SU-DHL-6 (cell line): Measurements from ENCODE around the gene ANTXR1.

Experiments
- H2AFZ ChIP-seq: fragments of 200-600 bp; sonication (generic); 2 replicates; pipeline ENCODE4 v1.6.1; 2014; ENCODE audit warnings: low read depth, mild to moderate bottlenecking, moderate library complexity, mixed read lengths, antibody characterized with exemption, low read length; ENCODE audit not compliant: severe bottlenecking
- H3F3A ChIP-seq: fragments of 200-600 bp; shearing (Covaris generic); 2 replicates; pipeline ENCODE4 v1.6.0; 2016; ENCODE audit warnings: antibody characterized with exemption, mild to moderate bottlenecking; ENCODE audit not compliant: insufficient read depth
- H3K27ac ChIP-seq: fragments of 200-600 bp; sonication (generic); 2 replicates; pipeline ENCODE4 v1.5.1; 2016; ENCODE audit warnings: low read depth, mild to moderate bottlenecking, low read length, moderate library complexity, mixed read lengths
- H3K27me3 ChIP-seq: fragments of 200-600 bp; sonication (generic), shearing (Covaris generic); 2 replicates; pipeline ENCODE4 v1.6.0; 2014; ENCODE audit warnings: mild to moderate bottlenecking, low read length
- H3K36me3 ChIP-seq: fragments of 200-600 bp; sonication (generic); 2 replicates; pipeline ENCODE4 v1.6.1; 2014; ENCODE audit warnings: mild to moderate bottlenecking, low read length, mixed read lengths
- H3K4me2 ChIP-seq: fragments of 300-600, 200-600 bp; shearing (Covaris generic), sonication (generic); 2 replicates; pipeline ENCODE4 v1.6.0; 2014; ENCODE audit warnings: low read length, low read depth, mild to moderate bottlenecking; ENCODE audit not compliant: poor library complexity, severe bottlenecking
- H3K4me3 ChIP-seq: fragments of 200-600 bp; sonication (generic); 2 replicates; pipeline ENCODE4 v1.5.1; 2014; ENCODE audit warnings: antibody characterized with exemption, low read length, mild to moderate bottlenecking, mixed read lengths; ENCODE audit not compliant: insufficient read depth, poor library complexity, severe bottlenecking
- H3K79me2 ChIP-seq: fragments of 200-600 bp; sonication (generic); 2 replicates; pipeline ENCODE4 v1.6.1; 2014; ENCODE audit warnings: mild to moderate bottlenecking, low read length, moderate library complexity; ENCODE audit not compliant: insufficient read depth
- H3K9ac ChIP-seq: fragments of 200-600 bp; sonication (generic); 2 replicates; pipeline ENCODE4 v1.7.0; 2014; ENCODE audit warnings: mild to moderate bottlenecking, low read length
- H3K9me2 ChIP-seq: fragments of 200-600 bp; sonication (generic); replicated peaks from 2 replicates; pipeline ENCODE4 v1.6.1; 2014; ENCODE audit warnings: low read length; ENCODE audit not compliant: insufficient read depth
- H3K9me3 ChIP-seq: fragments of 200-600 bp; sonication (generic); 2 replicates; pipeline ENCODE4 v1.6.1; 2014; ENCODE audit warnings: low read length, mixed read lengths; ENCODE audit not compliant: insufficient read depth
- H4K20me1 ChIP-seq: fragments of 200-600 bp; sonication (generic); 2 replicates; pipeline ENCODE4 v1.6.1; 2014; ENCODE audit warnings: low read depth, mild to moderate bottlenecking, antibody characterized with exemption, low read length, moderate library complexity, mixed read lengths
- EZH2phosphoT487 ChIP-seq: fragments of 200-600 bp; sonication (generic), shearing (Covaris generic); conservative IDR thresholded peaks from 2 replicates; pipeline ENCODE4 v1.6.1; 2018; ENCODE audit warnings: mild to moderate bottlenecking, antibody characterized with exemption, low read length, moderate library complexity, mixed read lengths
- TF ChIP-seq, protein P1 (sequence below): fragments of 200-600 bp; sonication (generic); IDR thresholded peaks from one replicate; pipeline ENCODE4 v1.5.1; 2017; ENCODE audit warnings: antibody characterized with exemption, mild to moderate bottlenecking, low read length, moderate library complexity; ENCODE audit not compliant: insufficient read depth, poor library complexity, severe bottlenecking

The ANTXR1 gene

DNA sequence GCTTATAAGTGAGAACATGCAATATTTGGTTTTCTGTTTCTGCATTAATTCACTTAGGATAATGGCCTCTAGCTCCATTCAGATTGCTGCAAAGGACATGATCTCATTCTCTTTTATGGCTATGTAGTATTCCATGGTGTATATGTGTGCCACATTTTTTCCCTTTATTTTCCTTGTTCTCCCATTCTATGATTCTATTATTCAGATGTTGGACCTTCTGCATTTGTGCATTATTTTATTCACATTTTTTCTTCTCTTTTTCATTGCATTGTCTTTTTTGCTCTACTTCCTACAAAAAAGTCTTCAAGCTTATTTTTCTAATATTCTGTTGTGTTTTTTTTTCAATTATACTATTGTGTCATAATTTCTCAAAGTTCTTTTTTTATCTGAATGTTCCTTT, 11.1 kb upstream of the ANTXR1 start:
- Histone ChIP-seq H3K79me2 (no peaks in the 10 kb centered on the region), H3K9me3 (no peaks in the 10 kb centered on the region), H3K27me3 (no peaks in the 10 kb centered on the region), H3K9me2 (no peaks in the 10 kb centered on the region), H3K9ac (no peak overlapping the region), H3K4me3 (no peak overlapping the region), H3K4me2 (no peak overlapping the region), H3K36me3 (no peaks in the 10 kb centered on the region), H2AFZ (no peak overlapping the region), H3F3A (no peaks in the 10 kb centered on the region), H3K27ac (no peak overlapping the region), H4K20me1 (no peaks in the 10 kb centered on the region)
- no peak for TF ChIP-seq EZH2phosphoT487
- TF ChIP-seq, protein P1, sequence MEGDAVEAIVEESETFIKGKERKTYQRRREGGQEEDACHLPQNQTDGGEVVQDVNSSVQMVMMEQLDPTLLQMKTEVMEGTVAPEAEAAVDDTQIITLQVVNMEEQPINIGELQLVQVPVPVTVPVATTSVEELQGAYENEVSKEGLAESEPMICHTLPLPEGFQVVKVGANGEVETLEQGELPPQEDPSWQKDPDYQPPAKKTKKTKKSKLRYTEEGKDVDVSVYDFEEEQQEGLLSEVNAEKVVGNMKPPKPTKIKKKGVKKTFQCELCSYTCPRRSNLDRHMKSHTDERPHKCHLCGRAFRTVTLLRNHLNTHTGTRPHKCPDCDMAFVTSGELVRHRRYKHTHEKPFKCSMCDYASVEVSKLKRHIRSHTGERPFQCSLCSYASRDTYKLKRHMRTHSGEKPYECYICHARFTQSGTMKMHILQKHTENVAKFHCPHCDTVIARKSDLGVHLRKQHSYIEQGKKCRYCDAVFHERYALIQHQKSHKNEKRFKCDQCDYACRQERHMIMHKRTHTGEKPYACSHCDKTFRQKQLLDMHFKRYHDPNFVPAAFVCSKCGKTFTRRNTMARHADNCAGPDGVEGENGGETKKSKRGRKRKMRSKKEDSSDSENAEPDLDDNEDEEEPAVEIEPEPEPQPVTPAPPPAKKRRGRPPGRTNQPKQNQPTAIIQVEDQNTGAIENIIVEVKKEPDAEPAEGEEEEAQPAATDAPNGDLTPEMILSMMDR, result no peak

GRCh38 chr2:69003731-69004130, 9.2 kb upstream of the ANTXR1 start:
- H3K27ac ChIP-seq, result no peak overlapping the region
- H3K36me3 ChIP-seq, result no peaks in the 10 kb centered on the region
- no peak for TF ChIP-seq EZH2phosphoT487
- no peak overlapping the region for H2AFZ ChIP-seq
- no peaks in the 10 kb centered on the region for H3K27me3 ChIP-seq
- H3K4me3 ChIP-seq, result no peak overlapping the region
- no peaks in the 10 kb centered on the region for H4K20me1 ChIP-seq
- H3F3A ChIP-seq, result no peaks in the 10 kb centered on the region
- no peaks in the 10 kb centered on the region for H3K9me2 ChIP-seq
- H3K9me3 ChIP-seq, result no peaks in the 10 kb centered on the region
- H3K79me2 ChIP-seq, result no peaks in the 10 kb centered on the region
- no peak overlapping the region for H3K4me2 ChIP-seq
- H3K9ac ChIP-seq, result no peak overlapping the region

- Histone ChIP-seq H3K36me3 (no peaks in the 10 kb centered on the region), H3K79me2 (no peaks in the 10 kb centered on the region), H3K27me3 (no peaks in the 10 kb centered on the region), H3K9me3 (no peaks in the 10 kb centered on the region), H4K20me1 (no peaks in the 10 kb centered on the region), H3K9ac (no peak overlapping the region), H3K4me3 (no peak overlapping the region), H3K9me2 (no peaks in the 10 kb centered on the region), H3F3A (no peaks in the 10 kb centered on the region), H2AFZ (no peak overlapping the region), H3K27ac (no peak overlapping the region), H3K4me2 (no peak overlapping the region)
- TF ChIP-seq EZH2phosphoT487, result no peak
- TF ChIP-seq, protein P1, result no peak
Observed at GRCh38 chr2:69007169-69007568, 5.8 kb upstream of the ANTXR1 start.

DNA sequence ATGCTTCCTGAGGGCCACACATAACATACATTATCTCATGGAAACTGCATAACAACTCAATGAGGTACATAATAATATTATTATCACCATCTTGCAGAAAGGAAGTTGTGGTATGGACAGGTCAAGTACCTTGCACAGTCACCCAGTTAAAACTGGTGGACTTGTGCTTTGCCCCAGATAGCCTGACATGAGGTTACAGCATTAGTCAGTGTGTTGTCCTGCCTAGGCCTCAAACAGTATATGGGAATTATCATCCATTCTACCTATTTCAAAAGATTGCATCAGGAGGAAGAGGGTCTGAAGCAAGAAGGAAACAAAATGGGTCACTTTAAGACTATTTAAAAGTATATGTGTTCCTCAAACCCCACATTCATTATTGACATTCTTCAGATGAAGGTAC, 5.4 kb upstream of the ANTXR1 start:
- no peak overlapping the region for H3K4me2 ChIP-seq
- H3K27ac ChIP-seq, result no peak overlapping the region

More for the DNA sequence above, 5.4 kb upstream of the ANTXR1 start:
- H3F3A ChIP-seq, result no peaks in the 10 kb centered on the region
- H3K9me2 ChIP-seq, result no peaks in the 10 kb centered on the region
- H3K79me2 ChIP-seq, result no peaks in the 10 kb centered on the region
- no peak overlapping the region for H3K4me3 ChIP-seq
- no peak for TF ChIP-seq EZH2phosphoT487
- TF ChIP-seq, protein P1, result no peak
- no peaks in the 10 kb centered on the region for H3K36me3 ChIP-seq
- H3K27me3 ChIP-seq, result no peaks in the 10 kb centered on the region
- H2AFZ ChIP-seq, result no peak overlapping the region
- no peak overlapping the region for H3K9ac ChIP-seq
- H3K9me3 ChIP-seq, result no peaks in the 10 kb centered on the region
- H4K20me1 ChIP-seq, result no peaks in the 10 kb centered on the region
